K562 (cell line): Measurements from ENCODE around the gene CNGA1. TPM values are rescaled to one million over a fixed set of nuclear protein-coding genes. Genes with fewer than 3 reads are reported as not detected.

Source experiments
- ATAC-seq: fragments of 200-7000 bp; cut with Tn5 transposase; 3 replicates; pipeline ENCODE4 v1.9.1; 2020; ENCODE audit warnings: moderate library complexity
- BruUV-seq: library from RNA; stranded (reverse); fragments of 400-500 nt; replicated peaks from 2 replicates; lab custom pipeline; 2021; lab: Mats Ljungman, UMichigan
- CTCF ChIA-PET: fragments of 300-600 bp; formaldehyde crosslinking; extraction: SDS; loops from one replicate; lab custom pipeline; 2021; ENCODE audit warnings: low intra/inter-chr PET ratio; lab: Yijun Ruan, JAX
- POLR2A ChIA-PET: fragments of 300-600, 350-650 bp; sonication (Branson Sonifier 250); formaldehyde crosslinking; extraction: SDS; loops from one replicate; lab custom pipeline; 2021; ENCODE audit warnings: antibody characterized with exemption, inconsistent platforms; lab: Yijun Ruan, JAX
- DNase-seq, 4 experiments: peaks; one replicate each; pipeline versions ENCODE4 v3.0.0 to v3.0.0-alpha.2; 2011 to 2018; ENCODE audit warnings: low spot score in 3 of 4, mixed read lengths in 3 of 4; ENCODE audit errors: extremely low read depth in 1 of 4
- FAIRE-seq: peaks from 2 replicates; lab custom pipeline; 2011; peaks lifted over from hg19 to GRCh38; lab: Jason Lieb, UNC
- H2AFZ ChIP-seq: 2 replicates; pipeline ENCODE4 v1.6.0; 2011; ENCODE audit warnings: low read depth, low read length, control low read depth, inconsistent platforms
- H3K27ac ChIP-seq: fragments of 200-600 bp; 3 replicates; pipeline ENCODE4 v1.8.0; 2011; ENCODE audit warnings: low read depth, mild to moderate bottlenecking, control low read depth, inconsistent platforms, low read length, moderate library complexity, mixed read lengths; ENCODE audit errors: extremely low read depth
- H3K27me3 ChIP-seq, 2 experiments: fragments of 300-600 bp in 1 of 2; 2 replicates in 1 of 2; 3 replicates in 1 of 2; pipeline versions ENCODE4 v1.6.0 to v1.8.0; 2011; ENCODE audit warnings: inconsistent platforms in 2 of 2, low read length in 2 of 2, mild to moderate bottlenecking in 1 of 2, mixed read lengths in 1 of 2, moderate library complexity in 1 of 2; ENCODE audit not compliant: control insufficient read depth in 2 of 2, insufficient read depth in 2 of 2
- H3K36me3 ChIP-seq: fragments of 300-600 bp; 3 replicates; pipeline ENCODE4 v1.8.0; 2011; ENCODE audit warnings: mild to moderate bottlenecking, low read length, inconsistent platforms; ENCODE audit not compliant: control insufficient read depth, insufficient read depth
- H3K4me1 ChIP-seq, 2 experiments: fragments of 200-600 bp in 1 of 2; replicated peaks in 1 of 2; 2 replicates in 1 of 2; 3 replicates in 1 of 2; pipeline versions ENCODE4 v1.5.1 to v1.8.0; 2011; ENCODE audit warnings: inconsistent platforms in 2 of 2, low read length in 2 of 2, mild to moderate bottlenecking in 1 of 2, mixed read lengths in 1 of 2, moderate library complexity in 1 of 2; ENCODE audit not compliant: control insufficient read depth in 2 of 2, insufficient read depth in 2 of 2
- H3K4me2 ChIP-seq: 2 replicates; pipeline ENCODE4 v1.6.1; 2011; ENCODE audit warnings: low read length, control low read depth, inconsistent platforms, mixed read lengths; ENCODE audit not compliant: insufficient read depth
- H3K4me3 ChIP-seq: fragments of 200-600 bp; sonication (generic), shearing (Covaris generic); 2 replicates; pipeline ENCODE4 v1.5.1; 2016; ENCODE audit warnings: control low read depth, inconsistent platforms
- H3K79me2 ChIP-seq: fragments of 200-600 bp; 3 replicates; pipeline ENCODE4 v1.8.0; 2011; ENCODE audit warnings: low read length, inconsistent platforms; ENCODE audit not compliant: control insufficient read depth, insufficient read depth
- H3K9ac ChIP-seq, 2 experiments: 2 replicates each; pipeline versions ENCODE4 v1.6.0 to v1.6.1; 2011; ENCODE audit warnings: low read depth in 2 of 2, low read length in 2 of 2, control low read depth in 1 of 2, inconsistent platforms in 1 of 2, mild to moderate bottlenecking in 1 of 2, mixed read lengths in 1 of 2; ENCODE audit not compliant: insufficient read depth in 1 of 2
- H3K9me1 ChIP-seq: one replicate; pipeline ENCODE4 v1.6.0; 2011; ENCODE audit warnings: inconsistent platforms, mild to moderate bottlenecking, low read length, moderate library complexity; ENCODE audit not compliant: control insufficient read depth, insufficient read depth
- H3K9me3 ChIP-seq: replicated peaks from 2 replicates; pipeline ENCODE4 v1.5.1; 2011; ENCODE audit warnings: low read depth, low read length, inconsistent platforms; ENCODE audit not compliant: control insufficient read depth, insufficient read depth
- H4K20me1 ChIP-seq: replicated peaks from 2 replicates; pipeline ENCODE4 v1.6.1; 2011; ENCODE audit warnings: low read length, inconsistent platforms, mixed read lengths; ENCODE audit not compliant: control insufficient read depth, insufficient read depth
- CREM ChIP-seq: IDR thresholded peaks from 2 replicates; pipeline ENCODE4 v1.6.1; 2014; ENCODE audit warnings: antibody characterized with exemption, low read depth
- PURB ChIP-seq: sonication (generic); formaldehyde crosslinking; IDR thresholded peaks from 2 replicates; pipeline ENCODE4 v1.9.0; 2021; ENCODE audit warnings: low read depth, mild to moderate bottlenecking, missing genetic modification reagents
- ZKSCAN1 ChIP-seq: fragments of 150-350 bp; IDR thresholded peaks from 2 replicates; pipeline ENCODE4 v1.6.1; 2016; ENCODE audit warnings: low read depth, low read length
- ZNF384 ChIP-seq: IDR thresholded peaks from 2 replicates; pipeline ENCODE4 v1.6.1; 2012; ENCODE audit warnings: low read depth, low read length, improper control_type of control experiment
- ZNF436 ChIP-seq: fragments of 250-450, 450-650 bp; sonication (Bioruptor Pico); formaldehyde crosslinking; IDR thresholded peaks from 2 replicates; pipeline ENCODE4 v1.7.0; 2020; ENCODE audit warnings: mild to moderate bottlenecking
- ZNF589 ChIP-seq: fragments of 200-800 bp; sonication (Bioruptor generic); IDR thresholded peaks from 2 replicates; pipeline ENCODE4 v1.6.1; 2016; ENCODE audit warnings: low read depth, missing genetic modification characterization, missing compliant biosample characterization
- WGBS: fragments of 100-300 bp; shearing (Covaris generic); methylation state at CpG from one replicate; pipeline ENCODE4 v1.1.6; 2016; ENCODE audit warnings: low coverage, mixed read lengths; ENCODE audit not compliant: insufficient coverage; ENCODE audit errors: missing lambda C conversion rate; 5-methylcytosine and 5-hydroxymethylcytosine counted together
- in situ Hi-C: fragments of 300-500 bp; cut with MboI; formaldehyde crosslinking; loops from 4 replicates; pipeline ENCODE4 v1.15.0; 2018; ENCODE audit warnings: inconsistent platforms, mixed read lengths
- intact Hi-C: fragments of 100-400 bp; cut with micrococcal nuclease; formaldehyde crosslinking; loops from 2 replicates; pipeline ENCODE4 v1.14.2; 2022
- polyA plus RNA-seq, 8 experiments: library from polyadenylated mRNA; depleted of rRNA in 4 of 8; stranded (reverse) in 5 of 8; unstranded in 3 of 8; fragments of >200 nt; fragmentation: Nextera tagmentation in 2 of 8; fragmentation: Illumina TruSeq in 1 of 8; extraction: Ambion mirVana in 2 of 8; extraction: Trizol in 1 of 8; gene quantifications; 2 replicates each; pipeline versions ENCODE4 v1.2.1 to v1.2.3, GENCODE V29; 2011 to 2014; ENCODE audit warnings: inconsistent platforms in 1 of 8, missing spikeins in 1 of 8
- total RNA-seq, 7 experiments: library from RNA; depleted of rRNA in 6 of 7; stranded (reverse); fragments of >200 nt in 6 of 7; fragmentation: Illumina TruSeq in 2 of 7; extraction: Trizol in 2 of 7; gene quantifications; 2 replicates each; pipeline versions ENCODE4 v1.2.1 to v1.2.3, GENCODE V29; 2011 to 2021; ENCODE audit warnings: low replicate concordance in 1 of 7
- TF ChIP-seq, protein P1 (sequence below): sonication (generic); formaldehyde crosslinking; IDR thresholded peaks from 2 replicates; pipeline ENCODE4 v1.8.1; 2023; ENCODE audit warnings: mild to moderate bottlenecking, missing genetic modification reagents
- TF ChIP-seq, protein P2 (sequence below): fragments of 450-650 bp; IDR thresholded peaks from 2 replicates; pipeline ENCODE4 v1.6.1; 2016; ENCODE audit warnings: mild to moderate bottlenecking, moderate library complexity

The CNGA1 gene
- total and polyA plus RNA-seq, 9 of the 15 experiments (the other 6 are each of a cell fraction or from before 2014, with no cell fraction given), result 0.03 to 0.29 (median 0.04) TPM; not detected in 5

DNA sequence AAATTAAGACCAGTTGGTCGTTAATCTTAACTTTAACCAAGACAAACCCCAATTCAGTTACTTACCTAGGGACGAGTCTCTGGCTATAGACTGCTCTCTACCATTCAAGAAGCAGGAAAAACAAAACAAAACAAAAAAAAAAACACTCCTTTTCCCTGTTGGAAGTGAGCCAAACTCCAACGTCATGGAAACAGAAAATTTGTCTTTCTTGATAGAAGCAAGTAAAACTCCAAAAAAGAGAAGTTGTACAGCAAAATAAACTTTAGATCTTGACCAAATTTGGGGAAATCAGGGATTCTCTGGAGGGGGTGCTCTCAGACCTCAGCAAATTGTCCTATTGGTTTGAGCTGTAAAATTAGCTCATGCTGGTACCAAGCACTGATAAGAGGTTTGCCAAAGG is 3.7 kb downstream of the CNGA1 start:
- in situ Hi-C loops, result no loop called here
- TF ChIP-seq, protein P1, sequence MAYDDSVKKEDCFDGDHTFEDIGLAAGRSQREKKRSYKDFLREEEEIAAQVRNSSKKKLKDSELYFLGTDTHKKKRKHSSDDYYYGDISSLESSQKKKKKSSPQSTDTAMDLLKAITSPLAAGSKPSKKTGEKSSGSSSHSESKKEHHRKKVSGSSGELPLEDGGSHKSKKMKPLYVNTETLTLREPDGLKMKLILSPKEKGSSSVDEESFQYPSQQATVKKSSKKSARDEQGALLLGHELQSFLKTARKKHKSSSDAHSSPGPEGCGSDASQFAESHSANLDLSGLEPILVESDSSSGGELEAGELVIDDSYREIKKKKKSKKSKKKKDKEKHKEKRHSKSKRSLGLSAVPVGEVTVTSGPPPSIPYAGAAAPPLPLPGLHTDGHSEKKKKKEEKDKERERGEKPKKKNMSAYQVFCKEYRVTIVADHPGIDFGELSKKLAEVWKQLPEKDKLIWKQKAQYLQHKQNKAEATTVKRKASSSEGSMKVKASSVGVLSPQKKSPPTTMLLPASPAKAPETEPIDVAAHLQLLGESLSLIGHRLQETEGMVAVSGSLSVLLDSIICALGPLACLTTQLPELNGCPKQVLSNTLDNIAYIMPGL, result no peak
- TF ChIP-seq ZNF436, result no peak
- no peak for TF ChIP-seq ZKSCAN1
- TF ChIP-seq, protein P2, sequence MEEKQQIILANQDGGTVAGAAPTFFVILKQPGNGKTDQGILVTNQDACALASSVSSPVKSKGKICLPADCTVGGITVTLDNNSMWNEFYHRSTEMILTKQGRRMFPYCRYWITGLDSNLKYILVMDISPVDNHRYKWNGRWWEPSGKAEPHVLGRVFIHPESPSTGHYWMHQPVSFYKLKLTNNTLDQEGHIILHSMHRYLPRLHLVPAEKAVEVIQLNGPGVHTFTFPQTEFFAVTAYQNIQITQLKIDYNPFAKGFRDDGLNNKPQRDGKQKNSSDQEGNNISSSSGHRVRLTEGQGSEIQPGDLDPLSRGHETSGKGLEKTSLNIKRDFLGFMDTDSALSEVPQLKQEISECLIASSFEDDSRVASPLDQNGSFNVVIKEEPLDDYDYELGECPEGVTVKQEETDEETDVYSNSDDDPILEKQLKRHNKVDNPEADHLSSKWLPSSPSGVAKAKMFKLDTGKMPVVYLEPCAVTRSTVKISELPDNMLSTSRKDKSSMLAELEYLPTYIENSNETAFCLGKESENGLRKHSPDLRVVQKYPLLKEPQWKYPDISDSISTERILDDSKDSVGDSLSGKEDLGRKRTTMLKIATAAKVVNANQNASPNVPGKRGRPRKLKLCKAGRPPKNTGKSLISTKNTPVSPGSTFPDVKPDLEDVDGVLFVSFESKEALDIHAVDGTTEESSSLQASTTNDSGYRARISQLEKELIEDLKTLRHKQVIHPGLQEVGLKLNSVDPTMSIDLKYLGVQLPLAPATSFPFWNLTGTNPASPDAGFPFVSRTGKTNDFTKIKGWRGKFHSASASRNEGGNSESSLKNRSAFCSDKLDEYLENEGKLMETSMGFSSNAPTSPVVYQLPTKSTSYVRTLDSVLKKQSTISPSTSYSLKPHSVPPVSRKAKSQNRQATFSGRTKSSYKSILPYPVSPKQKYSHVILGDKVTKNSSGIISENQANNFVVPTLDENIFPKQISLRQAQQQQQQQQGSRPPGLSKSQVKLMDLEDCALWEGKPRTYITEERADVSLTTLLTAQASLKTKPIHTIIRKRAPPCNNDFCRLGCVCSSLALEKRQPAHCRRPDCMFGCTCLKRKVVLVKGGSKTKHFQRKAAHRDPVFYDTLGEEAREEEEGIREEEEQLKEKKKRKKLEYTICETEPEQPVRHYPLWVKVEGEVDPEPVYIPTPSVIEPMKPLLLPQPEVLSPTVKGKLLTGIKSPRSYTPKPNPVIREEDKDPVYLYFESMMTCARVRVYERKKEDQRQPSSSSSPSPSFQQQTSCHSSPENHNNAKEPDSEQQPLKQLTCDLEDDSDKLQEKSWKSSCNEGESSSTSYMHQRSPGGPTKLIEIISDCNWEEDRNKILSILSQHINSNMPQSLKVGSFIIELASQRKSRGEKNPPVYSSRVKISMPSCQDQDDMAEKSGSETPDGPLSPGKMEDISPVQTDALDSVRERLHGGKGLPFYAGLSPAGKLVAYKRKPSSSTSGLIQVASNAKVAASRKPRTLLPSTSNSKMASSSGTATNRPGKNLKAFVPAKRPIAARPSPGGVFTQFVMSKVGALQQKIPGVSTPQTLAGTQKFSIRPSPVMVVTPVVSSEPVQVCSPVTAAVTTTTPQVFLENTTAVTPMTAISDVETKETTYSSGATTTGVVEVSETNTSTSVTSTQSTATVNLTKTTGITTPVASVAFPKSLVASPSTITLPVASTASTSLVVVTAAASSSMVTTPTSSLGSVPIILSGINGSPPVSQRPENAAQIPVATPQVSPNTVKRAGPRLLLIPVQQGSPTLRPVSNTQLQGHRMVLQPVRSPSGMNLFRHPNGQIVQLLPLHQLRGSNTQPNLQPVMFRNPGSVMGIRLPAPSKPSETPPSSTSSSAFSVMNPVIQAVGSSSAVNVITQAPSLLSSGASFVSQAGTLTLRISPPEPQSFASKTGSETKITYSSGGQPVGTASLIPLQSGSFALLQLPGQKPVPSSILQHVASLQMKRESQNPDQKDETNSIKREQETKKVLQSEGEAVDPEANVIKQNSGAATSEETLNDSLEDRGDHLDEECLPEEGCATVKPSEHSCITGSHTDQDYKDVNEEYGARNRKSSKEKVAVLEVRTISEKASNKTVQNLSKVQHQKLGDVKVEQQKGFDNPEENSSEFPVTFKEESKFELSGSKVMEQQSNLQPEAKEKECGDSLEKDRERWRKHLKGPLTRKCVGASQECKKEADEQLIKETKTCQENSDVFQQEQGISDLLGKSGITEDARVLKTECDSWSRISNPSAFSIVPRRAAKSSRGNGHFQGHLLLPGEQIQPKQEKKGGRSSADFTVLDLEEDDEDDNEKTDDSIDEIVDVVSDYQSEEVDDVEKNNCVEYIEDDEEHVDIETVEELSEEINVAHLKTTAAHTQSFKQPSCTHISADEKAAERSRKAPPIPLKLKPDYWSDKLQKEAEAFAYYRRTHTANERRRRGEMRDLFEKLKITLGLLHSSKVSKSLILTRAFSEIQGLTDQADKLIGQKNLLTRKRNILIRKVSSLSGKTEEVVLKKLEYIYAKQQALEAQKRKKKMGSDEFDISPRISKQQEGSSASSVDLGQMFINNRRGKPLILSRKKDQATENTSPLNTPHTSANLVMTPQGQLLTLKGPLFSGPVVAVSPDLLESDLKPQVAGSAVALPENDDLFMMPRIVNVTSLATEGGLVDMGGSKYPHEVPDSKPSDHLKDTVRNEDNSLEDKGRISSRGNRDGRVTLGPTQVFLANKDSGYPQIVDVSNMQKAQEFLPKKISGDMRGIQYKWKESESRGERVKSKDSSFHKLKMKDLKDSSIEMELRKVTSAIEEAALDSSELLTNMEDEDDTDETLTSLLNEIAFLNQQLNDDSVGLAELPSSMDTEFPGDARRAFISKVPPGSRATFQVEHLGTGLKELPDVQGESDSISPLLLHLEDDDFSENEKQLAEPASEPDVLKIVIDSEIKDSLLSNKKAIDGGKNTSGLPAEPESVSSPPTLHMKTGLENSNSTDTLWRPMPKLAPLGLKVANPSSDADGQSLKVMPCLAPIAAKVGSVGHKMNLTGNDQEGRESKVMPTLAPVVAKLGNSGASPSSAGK, result no peak
- TF ChIP-seq ZNF589, result no peak
- TF ChIP-seq CREM, result 0 out of 2 replicates have a peak, but pooled peaks have one; percentile 22
- no peak for TF ChIP-seq PURB
- TF ChIP-seq ZNF384, result 0 out of 2 replicates have a peak, but pooled peaks have one; percentile 19

More for the DNA sequence above, 3.7 kb downstream of the CNGA1 start:
- CTCF ChIA-PET, result no interaction called here
- no peak overlapping the region for H3K4me3 ChIP-seq
- DNase-seq, result no peak
- H3K4me2 ChIP-seq, result no peak overlapping the region
- no peak overlapping the region for H3K27ac ChIP-seq
- H3K4me1 ChIP-seq, result peaks cover 4 to 13% of the 10 kb centered on the region in 2 experiments; a peak in 3 of 5 replicates
- H3K9me3 ChIP-seq, result no peaks in the 10 kb centered on the region
- 0% methylated on average over 3 of the region's 3 CpGs for WGBS
- H4K20me1 ChIP-seq, result no peaks in the 10 kb centered on the region
- ATAC-seq, result no peak
- intact Hi-C loops, result no loop called here
- no peaks in the 10 kb centered on the region for H3K79me2 ChIP-seq
- no peaks in the 10 kb centered on the region for H3K9me1 ChIP-seq
- FAIRE-seq, result no peak
- H3K9ac ChIP-seq, result no peak overlapping the region
- no TSS peak for BruUV-seq
- POLR2A ChIA-PET, result no interaction called here
- H3K36me3 ChIP-seq, result no peaks in the 10 kb centered on the region
- H2AFZ ChIP-seq, result peak overlapping the region; percentile 63; the same call in 1 of the 2 replicates
- peaks cover 0 to 10% of the 10 kb centered on the region in 2 experiments; a peak in 2 of 5 replicates for H3K27me3 ChIP-seq
